NT2/D1 (cell line): ENCODE data around the gene CACNA1I.

Experiments used
- SUZ12 ChIP-seq: IDR thresholded peaks from 2 replicates; pipeline ENCODE4 v1.6.1; 2011; ENCODE audit not compliant: insufficient read length, insufficient read depth; ENCODE audit errors: extremely low read depth
- YY1 ChIP-seq: IDR thresholded peaks from 2 replicates; pipeline ENCODE4 v1.6.1; 2011; ENCODE audit not compliant: insufficient read length, insufficient read depth
- ZNF274 ChIP-seq: IDR thresholded peaks from 2 replicates; pipeline ENCODE4 v1.6.1; 2011; ENCODE audit warnings: mild to moderate bottlenecking, low read depth, low read length

- TF ChIP-seq YY1 (no peak), ZNF274 (no peak), SUZ12 (no peak)
These were observed 4.9 kb downstream of the CACNA1I start for GRCh38 chr22:39575552-39575825.
